ENCODE data around the gene EEF1AKMT1.

DNA sequence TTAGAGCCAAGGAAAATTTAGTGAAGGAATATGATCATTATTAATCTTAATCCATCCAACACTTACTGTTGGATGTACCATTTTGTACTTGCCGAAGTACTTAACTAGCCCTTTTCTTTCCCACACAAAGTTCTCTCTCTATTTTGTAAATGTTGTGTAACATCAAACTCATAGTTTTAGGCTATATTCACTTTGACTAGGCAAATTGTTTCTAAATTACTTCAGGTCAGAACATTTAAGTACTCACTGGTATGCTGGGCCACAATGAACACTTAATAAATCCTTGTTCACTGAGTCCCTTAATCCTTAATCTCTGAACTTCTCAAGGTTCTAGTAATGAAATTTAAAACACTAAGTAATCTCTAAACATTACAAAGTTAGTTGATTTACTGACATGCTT is 49.3 kb upstream of the EEF1AKMT1 start:
- TF ChIP-seq CTCF (IDR thresholded peaks at IDR 0.05; ENCODE audit: low read depth, low read length) (no peak), EZH2phosphoT487 (IDR thresholded peaks at IDR 0.05; ENCODE audit: low read depth) (no peak)

Measured in OCI-LY3 (cell line).